ENCODE data around the gene NSA2. TPM values are rescaled to one million over a fixed set of nuclear protein-coding genes. Genes with fewer than 3 reads are reported as not detected.

The NSA2 gene
- total RNA-seq, 1 experiment from 2014 or later: 75.6 TPM

- TF ChIP-seq MYBL2 (CRISPR knock-in tag; IDR thresholded peaks at IDR 0.05) (0 out of 2 replicates have a peak, but pooled peaks have one; percentile 62), ERG (CRISPR knock-in tag; IDR thresholded peaks at IDR 0.05) (no peak), NR1H2 (CRISPR knock-in tag; IDR thresholded peaks at IDR 0.05) (no peak), ZBTB43 (CRISPR knock-in tag; IDR thresholded peaks at IDR 0.05) (no peak; the same call in 1 of the 2 replicates), HMGA2 (CRISPR knock-in tag; IDR thresholded peaks at IDR 0.05) (no peak), FOXJ3 (CRISPR knock-in tag; IDR thresholded peaks at IDR 0.05; ENCODE audit: borderline replicate concordance) (no peak), TP53 (CRISPR knock-in tag; IDR thresholded peaks at IDR 0.05) (no peak), AR (CRISPR knock-in tag; IDR thresholded peaks at IDR 0.05) (no peak), FOXP4 (CRISPR knock-in tag; IDR thresholded peaks at IDR 0.05) (peak; percentile 31; the same call in 1 of the 2 replicates), TCF7 (CRISPR knock-in tag; IDR thresholded peaks at IDR 0.05; ENCODE audit: low read depth) (no peak), USF1 (CRISPR knock-in tag; IDR thresholded peaks at IDR 0.05) (peak; percentile 53; the same call in 1 of the 2 replicates), MLX (CRISPR knock-in tag; IDR thresholded peaks at IDR 0.05) (no peak), JUN (CRISPR knock-in tag; IDR thresholded peaks at IDR 0.05) (no peak), NFE2L1 (CRISPR knock-in tag; IDR thresholded peaks at IDR 0.05) (peak; percentile 42; the same call in 1 of the 2 replicates), ATF2 (CRISPR knock-in tag; IDR thresholded peaks at IDR 0.05; ENCODE audit: borderline replicate concordance, low read depth) (no peak), ZNF281 (CRISPR knock-in tag; IDR thresholded peaks at IDR 0.05) (no peak), HMGXB4 (CRISPR knock-in tag; IDR thresholded peaks at IDR 0.05) (0 out of 2 replicates have a peak, but pooled peaks have one; percentile 68), ZNF416 (CRISPR knock-in tag; IDR thresholded peaks at IDR 0.05) (no peak), NR2C2 (CRISPR knock-in tag; IDR thresholded peaks at IDR 0.05) (no peak), ZNF138 (CRISPR knock-in tag; conservative IDR thresholded peaks at IDR 0.05) (no peak), ZNF671 (CRISPR knock-in tag; IDR thresholded peaks at IDR 0.05) (no peak), ETV6 (CRISPR knock-in tag; IDR thresholded peaks at IDR 0.05) (peak; percentile 77; the same call in 1 of the 2 replicates), SOX15 (CRISPR knock-in tag; IDR thresholded peaks at IDR 0.05) (no peak), TEAD4 (CRISPR knock-in tag; IDR thresholded peaks at IDR 0.05) (no peak)
Measured at GRCh38 chr5:74766849-74767578, at the start of gene NSA2, which contains the start of gene GFM2 (continued).

Measured in WTC11 (cell line).